T-helper 2 cell treated with Interferon-gamma antibody and Interleukin-4, amounts not matched to agents 5 μg/mL and 100 μg/mL, for 36 hours (primary cell): ENCODE measurements around the gene ZFP1.

ENCODE experiments used
- DNase-seq: peaks from one replicate; pipeline ENCODE4 v3.0.0; 2021; ENCODE audit warnings: low spot score
- H3K27ac Mint-ChIP-seq: one replicate; pipeline ENCODE4 v1.8.0; 2021; ENCODE audit warnings: mild to moderate bottlenecking, mixed read lengths
- H3K27me3 Mint-ChIP-seq: one replicate; pipeline ENCODE4 v1.8.0; 2021; ENCODE audit warnings: low read depth, mixed read lengths
- H3K36me3 Mint-ChIP-seq: one replicate; pipeline ENCODE4 v1.8.0; 2021; ENCODE audit warnings: low read depth, mixed read lengths
- H3K4me1 Mint-ChIP-seq: one replicate; pipeline ENCODE4 v1.8.0; 2021; ENCODE audit warnings: low read depth, mixed read lengths
- H3K4me3 Mint-ChIP-seq: one replicate; pipeline ENCODE4 v1.8.0; 2022; ENCODE audit warnings: mild to moderate bottlenecking, moderate library complexity, mixed read lengths
- H3K9me3 Mint-ChIP-seq: one replicate; pipeline ENCODE4 v1.8.0; 2021; ENCODE audit warnings: mixed read lengths

The ZFP1 gene

GRCh38 chr16:75148311-75149195, at the start of gene ZFP1:
Gene ZFP1 (plus strand): TSS chr16:75148524. CDS start chr16:75152952, 4,428 bp downstream.
- peak within 1 kb of the TSS; percentile 82 for H3K27ac Mint-ChIP-seq
- H3K36me3 Mint-ChIP-seq: peaks cover 30% of the 10 kb centered on the region
- peak; percentile 93 for DNase-seq
- no peaks in the 10 kb centered on the region for H3K27me3 Mint-ChIP-seq
- H3K9me3 Mint-ChIP-seq: peaks cover 29% of the 10 kb centered on the region
- peaks cover 12% of the 10 kb centered on the region for H3K4me1 Mint-ChIP-seq
- H3K4me3 Mint-ChIP-seq: peak within 1 kb of the TSS; percentile 87

GRCh38 chr16:75099075-75099667, 49.2 kb upstream of the ZFP1 start:
- DNase-seq: no peak
- Mint-ChIP-seq H3K9me3 (peaks cover 3% of the 10 kb centered on the region), H3K4me3 (peak overlapping the region; percentile 68), H3K36me3 (peaks cover 5% of the 10 kb centered on the region), H3K4me1 (peaks cover 39% of the 10 kb centered on the region), H3K27me3 (no peaks in the 10 kb centered on the region), H3K27ac (peak overlapping the region; percentile 88)

- peak; percentile 52 for DNase-seq
- no peaks in the 10 kb centered on the region for H3K27me3 Mint-ChIP-seq
- peaks cover 43% of the 10 kb centered on the region for H3K4me1 Mint-ChIP-seq
- H3K27ac Mint-ChIP-seq: peak overlapping the region; percentile 88
- H3K36me3 Mint-ChIP-seq: peaks cover 9% of the 10 kb centered on the region
- peaks cover 4% of the 10 kb centered on the region for H3K9me3 Mint-ChIP-seq
- peak overlapping the region; percentile 68 for H3K4me3 Mint-ChIP-seq
Measured at GRCh38 chr16:75099738-75100602, 48.4 kb upstream of the ZFP1 start.

- no peak for DNase-seq
- H3K27me3 Mint-ChIP-seq: no peaks in the 10 kb centered on the region
- peaks cover 9% of the 10 kb centered on the region for H3K36me3 Mint-ChIP-seq
- peak overlapping the region; percentile 88 for H3K27ac Mint-ChIP-seq
- H3K4me3 Mint-ChIP-seq: peak overlapping the region; percentile 68
- H3K9me3 Mint-ChIP-seq: peaks cover 4% of the 10 kb centered on the region
- peaks cover 49% of the 10 kb centered on the region for H3K4me1 Mint-ChIP-seq
Measured at GRCh38 chr16:75100603-75100990, 47.7 kb upstream of the ZFP1 start.

- DNase-seq: no peak
- peak overlapping the region; percentile 9 for H3K27ac Mint-ChIP-seq
- peaks cover 47% of the 10 kb centered on the region for H3K4me1 Mint-ChIP-seq
- H3K36me3 Mint-ChIP-seq: peaks cover 9% of the 10 kb centered on the region
- no peaks in the 10 kb centered on the region for H3K27me3 Mint-ChIP-seq
- no peak overlapping the region for H3K4me3 Mint-ChIP-seq
- H3K9me3 Mint-ChIP-seq: peaks cover 4% of the 10 kb centered on the region
Measured at GRCh38 chr16:75101635-75102034, 46.7 kb upstream of the ZFP1 start.

- Mint-ChIP-seq H3K4me3 (no peak overlapping the region), H3K4me1 (peaks cover 48% of the 10 kb centered on the region)
Measured at GRCh38 chr16:75102595-75102994, 45.7 kb upstream of the ZFP1 start.

GRCh38 chr16:75103994-75104393, 44.3 kb upstream of the ZFP1 start:
- DNase-seq: no peak
- Mint-ChIP-seq H3K27me3 (no peaks in the 10 kb centered on the region), H3K36me3 (peaks cover 7% of the 10 kb centered on the region), H3K4me3 (no peak overlapping the region), H3K4me1 (peaks cover 50% of the 10 kb centered on the region), H3K9me3 (peaks cover 4% of the 10 kb centered on the region), H3K27ac (peak overlapping the region; percentile 14)

More at GRCh38 chr16:75102595-75102994, 45.7 kb upstream of the ZFP1 start:
- peaks cover 4% of the 10 kb centered on the region for H3K9me3 Mint-ChIP-seq
- H3K27ac Mint-ChIP-seq: peak overlapping the region; percentile 27
- H3K27me3 Mint-ChIP-seq: no peaks in the 10 kb centered on the region
- no peak for DNase-seq
- H3K36me3 Mint-ChIP-seq: peaks cover 9% of the 10 kb centered on the region

- H3K4me1 Mint-ChIP-seq: peaks cover 49% of the 10 kb centered on the region
- no peak overlapping the region for H3K4me3 Mint-ChIP-seq
- H3K36me3 Mint-ChIP-seq: peaks cover 7% of the 10 kb centered on the region
- H3K27ac Mint-ChIP-seq: no peak overlapping the region
- H3K9me3 Mint-ChIP-seq: peaks cover 4% of the 10 kb centered on the region
- DNase-seq: no peak
- H3K27me3 Mint-ChIP-seq: no peaks in the 10 kb centered on the region
Measured at GRCh38 chr16:75104836-75105235, 43.5 kb upstream of the ZFP1 start.

- Mint-ChIP-seq H3K4me3 (no peak overlapping the region), H3K27me3 (no peaks in the 10 kb centered on the region), H3K4me1 (peaks cover 49% of the 10 kb centered on the region)
Measured at GRCh38 chr16:75105306-75106061, 42.8 kb upstream of the ZFP1 start.

GRCh38 chr16:75106351-75107274, 41.7 kb upstream of the ZFP1 start:
- Mint-ChIP-seq H3K4me3 (no peak overlapping the region), H3K4me1 (peaks cover 56% of the 10 kb centered on the region), H3K9me3 (peaks cover 4% of the 10 kb centered on the region), H3K36me3 (peaks cover 7% of the 10 kb centered on the region), H3K27me3 (no peaks in the 10 kb centered on the region), H3K27ac (peak overlapping the region; percentile 3)
- DNase-seq: no peak

More at GRCh38 chr16:75105306-75106061, 42.8 kb upstream of the ZFP1 start:
- Mint-ChIP-seq H3K36me3 (peaks cover 7% of the 10 kb centered on the region), H3K27ac (peak overlapping the region; percentile 38), H3K9me3 (peaks cover 4% of the 10 kb centered on the region)
- no peak for DNase-seq

GRCh38 chr16:75107505-75107904, 40.8 kb upstream of the ZFP1 start:
- H3K27ac Mint-ChIP-seq: no peak overlapping the region
- H3K4me3 Mint-ChIP-seq: no peak overlapping the region
- no peak for DNase-seq
- H3K4me1 Mint-ChIP-seq: peaks cover 56% of the 10 kb centered on the region
- peaks cover 7% of the 10 kb centered on the region for H3K36me3 Mint-ChIP-seq
- peaks cover 4% of the 10 kb centered on the region for H3K9me3 Mint-ChIP-seq
- no peaks in the 10 kb centered on the region for H3K27me3 Mint-ChIP-seq
